Body of pancreas (tissue), 4 donors: Measurements from ENCODE around the gene ZBTB24. TPM values are rescaled to one million over a fixed set of nuclear protein-coding genes. Genes with fewer than 3 reads are reported as not detected.
"Not testable (repeated sequence)": the region's sequence is repeated elsewhere in the genome, so short reads cannot be mapped to it uniquely, and the experiment has no call there.

ENCODE experiments used
- ATAC-seq: fragments of 150-250 bp; one replicate; pipeline ENCODE4 v1.9.1; 2016
- DNase-seq, 4 donors: peaks; one replicate each; pipeline ENCODE4 v3.0.0-alpha.2; 2019
- H3K27ac ChIP-seq, 4 donors: fragments of 200-600 bp; sonication (generic); 1 replicate in 3 of 4; 2 replicates in 1 of 4; pipeline versions ENCODE4 v1.5.1 to v1.6.1; 2016 to 2019; ENCODE audit warnings: mild to moderate bottlenecking in 1 of 4, mixed read lengths in 1 of 4, moderate library complexity in 1 of 4
- H3K27me3 ChIP-seq, 2 donors: fragments of 200-600 bp; sonication (generic); one replicate each; pipeline ENCODE4 v1.6.0; 2016; ENCODE audit warnings: mild to moderate bottlenecking in 1 of 2
- H3K36me3 ChIP-seq, 2 donors: fragments of 200-600 bp; sonication (generic); replicated peaks in 1 of 2; 2 replicates each; pipeline ENCODE4 v1.5.1; 2016; ENCODE audit warnings: low read depth in 2 of 2; ENCODE audit not compliant: insufficient read depth in 1 of 2
- H3K4me1 ChIP-seq: fragments of 200-600 bp; sonication (generic); one replicate; pipeline ENCODE4 v1.6.0; 2016
- H3K4me3 ChIP-seq, 2 donors: fragments of 200-600 bp; sonication (generic); 1 replicate in 1 of 2; 2 replicates in 1 of 2; pipeline ENCODE4 v1.5.1; 2016 to 2019
- H3K9me3 ChIP-seq, 3 donors: fragments of 200-600 bp; sonication (generic); 1 replicate in 2 of 3; 2 replicates in 1 of 3; pipeline ENCODE4 v1.5.1; 2016
- POLR2A ChIP-seq, 3 donors: fragments of 450-650 bp; IDR thresholded peaks; one replicate each; pipeline ENCODE4 v1.6.1; 2016; ENCODE audit warnings: antibody characterized with exemption in 3 of 3, mild to moderate bottlenecking in 2 of 3
- WGBS, 2 donors: methylation state at CpG; one replicate each; pipeline ENCODE4 v1.1.5; 2017; 5-methylcytosine and 5-hydroxymethylcytosine counted together
- intact Hi-C: fragments of 100-400 bp; cut with DNase I; formaldehyde crosslinking; loops from one replicate; pipeline ENCODE4 v1.15.1; 2023
- total RNA-seq, 2 donors: library from RNA; depleted of rRNA; stranded (reverse); fragments of >200 nt; gene quantifications; one replicate each; pipeline ENCODE4 v1.1.0, GENCODE V29; 2016
- TF ChIP-seq, protein P1 (sequence below), 7 experiments: fragments of 450-650 bp in 4 of 7; fragments of 200-600 bp in 3 of 7; sonication (generic) in 3 of 7; IDR thresholded peaks; one replicate each; pipeline ENCODE4 v1.5.1; 2016 to 2019; ENCODE audit warnings: antibody characterized with exemption in 7 of 7

Gene ZBTB24
- total RNA-seq, 2 donors from 2014 or later, result 3.3 to 4.4 TPM

- H3K4me1 ChIP-seq, result no peaks in the 10 kb centered on the region
- no peaks in the 10 kb centered on the region for H3K36me3 ChIP-seq
- H3K4me3 ChIP-seq, result no peak overlapping the region
- H3K27ac ChIP-seq, result no peak overlapping the region
- ATAC-seq, result no peak
- intact Hi-C loops, result loop anchor here (10.0 kb wide), 1 partner anchor 521 kb away; no protein-coding TSS in a partner anchor
- H3K27me3 ChIP-seq, result no peaks in the 10 kb centered on the region
- no peak for TF ChIP-seq POLR2A (IDR thresholded peaks at IDR 0.05)
- TF ChIP-seq, protein P1, sequence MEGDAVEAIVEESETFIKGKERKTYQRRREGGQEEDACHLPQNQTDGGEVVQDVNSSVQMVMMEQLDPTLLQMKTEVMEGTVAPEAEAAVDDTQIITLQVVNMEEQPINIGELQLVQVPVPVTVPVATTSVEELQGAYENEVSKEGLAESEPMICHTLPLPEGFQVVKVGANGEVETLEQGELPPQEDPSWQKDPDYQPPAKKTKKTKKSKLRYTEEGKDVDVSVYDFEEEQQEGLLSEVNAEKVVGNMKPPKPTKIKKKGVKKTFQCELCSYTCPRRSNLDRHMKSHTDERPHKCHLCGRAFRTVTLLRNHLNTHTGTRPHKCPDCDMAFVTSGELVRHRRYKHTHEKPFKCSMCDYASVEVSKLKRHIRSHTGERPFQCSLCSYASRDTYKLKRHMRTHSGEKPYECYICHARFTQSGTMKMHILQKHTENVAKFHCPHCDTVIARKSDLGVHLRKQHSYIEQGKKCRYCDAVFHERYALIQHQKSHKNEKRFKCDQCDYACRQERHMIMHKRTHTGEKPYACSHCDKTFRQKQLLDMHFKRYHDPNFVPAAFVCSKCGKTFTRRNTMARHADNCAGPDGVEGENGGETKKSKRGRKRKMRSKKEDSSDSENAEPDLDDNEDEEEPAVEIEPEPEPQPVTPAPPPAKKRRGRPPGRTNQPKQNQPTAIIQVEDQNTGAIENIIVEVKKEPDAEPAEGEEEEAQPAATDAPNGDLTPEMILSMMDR (IDR thresholded peaks at IDR 0.05), result no peak
- no peaks in the 10 kb centered on the region for H3K9me3 ChIP-seq
- no peak for DNase-seq
Observed at GRCh38 chr6:109524129-109524528, 41.1 kb upstream of the ZBTB24 start.

DNA sequence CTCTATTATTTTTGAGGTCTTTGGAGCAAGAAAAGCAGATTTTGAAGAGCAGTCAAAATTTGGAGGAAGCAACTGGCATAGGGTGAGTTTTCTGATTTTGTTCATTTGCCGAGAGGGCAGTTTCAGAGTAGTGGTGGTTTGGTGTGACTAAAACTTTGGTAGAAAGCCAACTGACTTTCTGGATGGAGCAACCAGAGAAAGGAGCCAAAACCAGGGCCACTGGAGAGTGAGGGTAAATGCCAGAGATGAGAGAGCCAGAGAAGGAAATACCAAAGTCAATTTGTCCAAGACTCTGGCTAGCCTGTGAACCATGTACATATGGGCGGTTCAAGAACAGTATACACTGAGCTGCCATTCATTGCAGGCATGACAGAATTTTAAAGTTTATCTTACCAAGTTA lies 40.5 kb upstream of the ZBTB24 start:
- intact Hi-C loops, result loop anchor here (10.0 kb wide), 1 partner anchor 521 kb away; no protein-coding TSS in a partner anchor
- H3K4me1 ChIP-seq, result no peaks in the 10 kb centered on the region
- WGBS, 2 donors, result 95% methylated on average over 2 of the region's 2 CpGs
- H3K4me3 ChIP-seq, result no peak overlapping the region
- ATAC-seq (no peak), DNase-seq (no peak)
- no peaks in the 10 kb centered on the region for H3K27me3 ChIP-seq
- no peak overlapping the region for H3K27ac ChIP-seq
- H3K9me3 ChIP-seq, result no peaks in the 10 kb centered on the region
- H3K36me3 ChIP-seq, result no peaks in the 10 kb centered on the region
- TF ChIP-seq, protein P1 (IDR thresholded peaks at IDR 0.05), result no peak
- TF ChIP-seq POLR2A (IDR thresholded peaks at IDR 0.05), result no peak

- 75 to 80% methylated on average over 3 of the region's 3 CpGs for WGBS, 2 donors
- TF ChIP-seq, protein P1 (IDR thresholded peaks at IDR 0.05), result no peak
- no peak for TF ChIP-seq POLR2A (IDR thresholded peaks at IDR 0.05)
- intact Hi-C loops, result loop anchor here (10.0 kb wide), 1 partner anchor 524 kb away; no protein-coding TSS in a partner anchor
- no peak overlapping the region for H3K4me3 ChIP-seq
- H3K4me1 ChIP-seq, result no peaks in the 10 kb centered on the region
- ATAC-seq, result no peak
- no peak overlapping the region for H3K27ac ChIP-seq
- DNase-seq, result no peak
- no peaks in the 10 kb centered on the region for H3K27me3 ChIP-seq
- H3K9me3 ChIP-seq, result no peaks in the 10 kb centered on the region
- no peaks in the 10 kb centered on the region for H3K36me3 ChIP-seq
Observed at GRCh38 chr6:109521080-109521479, 38.1 kb upstream of the ZBTB24 start.

DNA sequence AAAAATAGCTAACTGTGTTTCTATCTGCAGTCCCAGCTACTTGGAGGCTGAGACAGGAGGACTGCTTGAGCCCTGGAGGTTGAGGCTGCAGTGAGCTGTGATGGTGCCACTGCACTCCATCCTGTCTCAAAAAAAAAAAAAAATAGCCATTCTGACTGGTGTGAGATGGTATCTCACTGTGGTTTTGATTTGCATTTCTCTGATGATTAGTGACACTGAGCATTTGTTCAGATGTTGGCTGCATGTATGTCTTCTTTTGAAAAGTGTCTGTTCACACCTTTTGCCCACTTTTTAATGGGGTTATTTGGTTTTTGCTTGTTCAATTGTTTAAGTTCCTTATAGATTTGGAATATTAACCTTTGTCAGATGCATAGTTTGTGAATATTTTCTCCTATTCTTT lies 36.6 kb upstream of the ZBTB24 start:
- H3K36me3 ChIP-seq, H3K4me1 ChIP-seq, H3K4me3 ChIP-seq, DNase-seq, H3K27me3 ChIP-seq, H3K9me3 ChIP-seq, ATAC-seq, H3K27ac ChIP-seq: not testable (repeated sequence)
- intact Hi-C loops, result loop anchor here (10.0 kb wide), 1 partner anchor 525 kb away; no protein-coding TSS in a partner anchor

GRCh38 chr6:109516929-109517328 lies 33.9 kb upstream of the ZBTB24 start:
- TF ChIP-seq, protein P1 (IDR thresholded peaks at IDR 0.05), result no peak
- Histone ChIP-seq H3K9me3 (no peaks in the 10 kb centered on the region), H3K36me3 (no peaks in the 10 kb centered on the region), H3K4me3 (no peak overlapping the region), H3K4me1 (no peaks in the 10 kb centered on the region), H3K27ac (no peak overlapping the region), H3K27me3 (no peaks in the 10 kb centered on the region)
- intact Hi-C loops, result no loop called here
- DNase-seq (no peak), ATAC-seq (no peak)
- WGBS, 2 donors, result 48 to 58% methylated on average over 3 of the region's 3 CpGs
